Upper lobe of left lung (tissue), 4 donors: ENCODE measurements around the gene KLHL11.

ENCODE experiments used
- CTCF ChIP-seq, 6 experiments: fragments of 450-650 bp in 4 of 6; fragments of 200-600 bp in 2 of 6; sonication (generic) in 2 of 6; IDR thresholded peaks; one replicate each; pipeline ENCODE4 v1.5.1; 2016 to 2019; ENCODE audit warnings: antibody characterized with exemption in 6 of 6
- EP300 ChIP-seq, 4 donors: sonication (generic); formaldehyde crosslinking; IDR thresholded peaks; one replicate each; pipeline ENCODE4 v1.5.1; 2017; ENCODE audit warnings: antibody characterized with exemption in 4 of 4, control low read depth in 2 of 4
- POLR2A ChIP-seq, 4 donors: fragments of 450-650 bp; IDR thresholded peaks; one replicate each; pipeline ENCODE4 v1.5.1; 2016 to 2017; ENCODE audit warnings: antibody characterized with exemption in 4 of 4, mild to moderate bottlenecking in 2 of 4
- POLR2AphosphoS5 ChIP-seq, 2 donors: sonication (generic); formaldehyde crosslinking; IDR thresholded peaks; one replicate each; pipeline ENCODE4 v1.5.1; 2017; ENCODE audit warnings: antibody characterized with exemption in 2 of 2

- TF ChIP-seq POLR2A (IDR thresholded peaks at IDR 0.05) = no peak
- no peak for TF ChIP-seq CTCF (IDR thresholded peaks at IDR 0.05)
- no peak for TF ChIP-seq EP300 (IDR thresholded peaks at IDR 0.05)
- no peak for TF ChIP-seq POLR2AphosphoS5 (IDR thresholded peaks at IDR 0.05)
Observed at GRCh38 chr17:41909088-41909487, 43.9 kb upstream of the KLHL11 start.
